8988T (cell line): ENCODE data around the gene MED27.

Experiments
- DNase-seq: peaks from one replicate; pipeline ENCODE4 v3.0.0; 2011

The MED27 gene

DNA sequence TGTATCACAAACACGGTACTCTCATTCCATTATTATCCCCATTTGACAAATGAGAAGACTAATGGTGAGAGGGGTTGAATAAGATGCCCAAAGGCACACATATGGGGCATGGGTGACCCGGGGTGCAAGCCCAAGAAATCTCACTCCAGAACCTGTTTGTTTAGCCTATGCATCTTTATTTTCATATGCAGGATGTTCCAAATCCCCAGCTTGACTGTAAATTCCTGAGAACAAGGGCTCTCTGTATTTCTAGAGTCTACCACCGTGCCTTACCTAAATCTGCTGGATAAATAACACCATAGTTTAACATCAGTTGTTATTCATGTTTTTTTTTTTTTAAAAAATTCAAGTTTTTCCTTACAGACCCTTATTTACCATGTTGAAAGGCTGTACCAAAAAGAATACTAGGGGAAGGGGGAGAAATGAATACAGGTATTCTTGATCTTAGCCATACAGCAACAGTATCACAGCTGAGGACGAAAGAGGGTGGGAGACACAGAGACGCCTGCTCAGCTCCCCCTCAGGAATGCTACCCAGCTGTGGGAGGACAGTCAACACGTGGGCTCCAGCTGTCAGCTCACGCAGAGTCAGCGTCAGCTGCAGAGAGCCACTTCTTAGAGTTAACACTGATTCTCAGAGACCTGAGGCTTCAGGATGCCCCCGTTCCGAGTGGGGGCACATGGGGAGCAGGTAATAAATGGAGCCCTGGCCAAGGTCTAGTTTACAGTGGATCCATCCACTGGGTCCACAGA, 86.6 kb downstream of the MED27 start:
- no peak for DNase-seq

DNA sequence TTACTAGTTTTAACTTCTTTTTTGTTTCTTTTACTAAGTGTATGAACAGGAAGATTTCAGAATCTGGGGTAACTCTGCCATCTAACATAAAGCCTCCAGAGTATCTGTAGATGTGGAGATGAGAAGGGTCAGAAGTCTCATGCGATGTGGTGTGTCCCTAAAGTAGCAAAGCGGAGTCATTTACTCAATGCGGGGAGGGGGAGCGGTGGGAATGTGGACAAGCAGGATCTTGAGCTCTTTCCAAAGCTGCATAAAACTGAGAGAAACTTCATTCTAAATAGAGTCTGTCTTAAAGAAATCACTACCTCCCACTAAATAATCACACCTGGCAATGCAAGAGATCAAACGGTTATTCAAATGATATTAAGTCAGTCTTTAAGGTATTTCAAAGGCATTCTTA, 92.4 kb downstream of the MED27 start:
- DNase-seq, result no peak

- DNase-seq, result no peak
Observed at GRCh38 chr9:131986576-131986975, 93.1 kb downstream of the MED27 start.

GRCh38 chr9:131986089-131986488, 93.6 kb downstream of the MED27 start:
- no peak for DNase-seq

- DNase-seq, result no peak
Observed at GRCh38 chr9:131984564-131984963, 95.1 kb downstream of the MED27 start.

DNA sequence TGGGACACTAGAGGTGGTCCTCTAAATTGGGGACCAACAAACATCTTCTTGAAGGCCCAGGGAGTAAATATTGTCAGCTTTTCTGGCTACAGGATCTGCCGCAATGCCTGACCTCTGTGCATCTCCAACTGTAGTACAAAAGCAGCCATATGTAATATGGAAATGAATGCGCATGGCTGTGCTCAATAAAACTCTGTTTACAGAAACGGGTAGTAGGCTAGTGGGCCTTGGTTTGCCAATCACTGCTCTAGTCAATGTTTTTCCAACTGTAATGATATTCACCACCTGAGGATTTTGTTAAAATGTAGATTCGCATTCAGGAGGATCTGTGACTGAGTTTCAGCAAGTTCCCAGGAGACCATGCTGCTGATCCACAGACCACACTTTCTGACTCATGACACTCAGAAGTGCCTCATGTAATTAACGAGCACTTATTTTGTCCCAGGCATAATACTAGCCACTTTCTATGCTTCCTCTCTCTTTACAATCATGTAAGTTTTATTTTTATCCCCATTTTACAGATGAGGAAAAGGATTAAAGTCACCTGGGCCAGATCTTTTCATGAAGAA, 96.9 kb downstream of the MED27 start:
- no peak for DNase-seq

DNA sequence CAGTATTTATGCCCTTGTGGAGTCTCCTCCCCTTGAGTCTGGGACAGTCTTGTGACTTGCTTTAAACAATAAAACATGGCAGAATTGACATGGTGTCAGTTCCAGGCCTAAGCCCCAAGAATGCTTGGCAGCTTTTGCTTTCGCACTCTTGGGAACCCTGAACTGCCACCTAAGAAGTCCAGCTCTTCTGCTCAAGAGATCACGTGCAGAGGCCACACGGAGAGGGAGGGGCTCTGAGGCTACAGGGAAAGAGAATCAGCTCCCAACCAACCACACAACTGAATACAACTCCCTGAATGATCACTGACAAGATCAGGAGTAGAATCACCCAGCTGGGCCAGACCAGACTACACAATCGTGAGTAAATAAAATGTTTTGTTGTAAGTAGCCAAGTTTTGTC, 97.6 kb downstream of the MED27 start:
- DNase-seq, result no peak

- DNase-seq, result no peak
Observed at GRCh38 chr9:131981116-131981776, 98.4 kb downstream of the MED27 start.

- no peak for DNase-seq
Observed at GRCh38 chr9:131980267-131981016, 99.2 kb downstream of the MED27 start.

DNA sequence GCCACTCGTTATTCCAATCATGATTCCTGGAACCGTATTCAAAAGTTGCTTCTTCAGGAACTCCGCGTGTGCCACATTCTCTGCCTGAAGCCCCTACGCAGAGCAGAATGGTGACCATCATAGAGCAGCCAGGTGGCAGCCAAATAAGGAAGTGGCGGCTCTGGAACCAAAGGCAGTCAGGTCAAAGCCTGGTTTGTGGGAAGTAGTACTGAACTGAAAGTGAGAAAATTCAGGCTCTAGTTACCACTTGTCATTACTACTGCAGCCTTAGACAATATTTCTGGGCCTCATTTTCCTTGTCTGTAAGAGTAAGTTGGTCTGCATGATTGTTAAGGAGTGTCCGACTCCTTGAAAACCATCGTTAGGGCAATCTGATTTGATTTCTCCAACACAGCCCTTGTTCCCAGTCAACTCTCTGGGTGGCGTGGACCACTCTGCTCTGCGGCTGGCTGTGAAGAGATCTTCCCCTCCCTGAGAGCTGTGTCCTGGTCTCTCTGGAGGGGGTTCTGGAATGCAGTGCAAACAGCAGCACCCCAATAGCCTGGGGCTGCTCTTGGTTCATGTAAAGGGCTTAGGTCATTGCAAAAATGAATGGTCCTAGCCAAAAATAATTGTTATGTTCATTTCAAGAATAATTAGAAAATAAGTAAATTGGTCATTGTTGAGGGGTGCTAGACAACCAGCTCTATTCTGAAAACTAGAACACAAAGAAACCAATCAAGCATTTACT, 102.4 kb downstream of the MED27 start:
- DNase-seq, result no peak

- DNase-seq, result no peak
Observed at GRCh38 chr9:131976157-131977108, 103.2 kb downstream of the MED27 start.

GRCh38 chr9:131972889-131973288, 106.8 kb downstream of the MED27 start:
- DNase-seq, result no peak

GRCh38 chr9:131971482-131972074, 108.1 kb downstream of the MED27 start:
- DNase-seq, result no peak

- DNase-seq, result no peak
Observed at GRCh38 chr9:131969469-131969989, 110.1 kb downstream of the MED27 start.

DNA sequence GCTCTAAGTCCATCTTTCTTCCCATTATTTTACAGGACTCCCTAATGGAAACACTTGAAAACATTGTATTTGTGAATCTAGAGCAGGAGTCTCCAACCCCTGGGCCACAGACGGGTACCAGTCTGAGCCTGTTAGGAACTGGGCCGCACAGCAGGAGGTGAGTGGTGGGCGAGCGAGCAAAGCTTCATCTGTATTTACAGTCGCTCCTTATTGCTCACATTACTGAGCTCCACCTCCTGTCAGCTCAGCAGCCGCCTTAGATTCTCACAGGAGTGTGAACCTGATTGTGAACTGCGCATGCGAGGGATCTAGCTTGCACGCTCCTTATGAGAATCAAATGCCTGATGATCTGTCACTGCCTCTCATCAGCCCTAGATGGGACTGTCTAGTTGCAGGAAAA, 111.0 kb downstream of the MED27 start:
- DNase-seq, result no peak

DNA sequence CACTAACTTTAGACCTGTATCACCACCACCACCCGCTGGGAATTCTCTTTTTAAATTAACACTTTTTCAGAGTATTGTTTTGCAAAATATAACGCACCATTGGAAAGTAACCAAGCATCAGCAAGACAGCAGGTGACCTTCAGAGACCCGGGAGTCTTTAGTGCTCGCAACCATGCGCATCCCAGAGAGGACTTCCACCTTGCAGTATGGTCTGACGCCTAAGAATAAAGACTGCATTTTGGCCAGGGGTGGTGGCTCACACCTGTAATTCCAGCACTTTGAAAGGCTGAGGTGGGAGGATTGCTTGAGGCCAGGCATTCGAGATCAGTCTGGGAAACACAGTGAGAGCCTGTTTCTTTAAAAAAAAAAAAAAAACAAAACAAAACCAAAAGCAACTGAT, 113.8 kb downstream of the MED27 start:
- no peak for DNase-seq

GRCh38 chr9:131965103-131965502, 114.6 kb downstream of the MED27 start:
- DNase-seq, result no peak

DNA sequence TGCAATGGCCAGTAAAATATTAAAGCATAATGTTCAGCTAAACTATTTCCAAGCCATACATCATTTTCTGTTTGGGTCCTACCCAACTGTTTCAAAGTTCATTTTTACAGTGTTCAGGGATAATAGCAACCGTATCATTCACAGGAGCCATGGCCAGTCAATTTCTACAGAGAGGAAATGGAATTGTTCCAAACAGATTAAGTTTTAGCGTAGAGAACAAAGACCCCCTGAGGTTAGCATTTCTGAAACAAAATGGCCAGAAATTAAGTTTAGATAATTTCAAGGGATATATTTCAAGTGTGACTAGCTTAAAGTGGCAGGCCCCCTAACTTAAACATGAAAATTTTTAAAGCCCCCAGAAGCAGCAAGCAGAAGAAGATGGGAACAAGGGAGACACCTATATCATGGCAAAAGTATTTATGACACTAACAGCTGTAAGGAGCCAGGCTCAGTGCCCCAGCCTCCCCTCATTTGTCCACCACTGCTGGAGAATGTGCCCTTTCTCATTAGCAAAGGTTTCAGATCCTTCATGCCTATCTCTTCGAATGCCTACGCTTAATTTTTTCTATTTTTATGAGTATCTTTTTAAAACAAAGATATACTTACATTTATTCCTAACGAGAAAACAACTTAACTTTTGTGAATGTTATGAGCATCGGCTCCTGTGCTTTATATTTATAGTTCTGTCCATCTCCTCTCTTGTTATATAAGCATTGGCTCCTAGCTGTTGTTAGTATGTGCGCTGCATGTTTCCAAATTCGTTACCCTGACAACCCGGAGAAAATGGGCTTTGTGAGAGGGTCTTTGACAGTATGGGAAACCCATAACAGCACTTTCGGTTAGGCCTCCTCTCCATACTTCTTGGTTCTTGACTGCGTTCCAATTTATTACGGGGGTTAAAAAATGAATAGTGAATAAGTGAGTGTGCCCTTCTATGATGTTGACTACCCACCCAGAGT, 116.3 kb downstream of the MED27 start:
- DNase-seq, result no peak

GRCh38 chr9:131961496-131961880, 118.2 kb downstream of the MED27 start:
- no peak for DNase-seq
